Measurements from ENCODE around the gene CETP. TPM values are rescaled to one million over a fixed set of nuclear protein-coding genes. Genes with fewer than 3 reads are reported as not detected.
A peak's percentile ranks its signal among the peaks of the same experiment; 100 is the strongest.

Gene CETP
- total RNA-seq, 1 donor from 2014 or later, result 0.16 TPM

GRCh38 chr16:56994311-56994710 is 32.6 kb downstream of the CETP start:
- no peak for TF ChIP-seq CTCF (IDR thresholded peaks at IDR 0.05; ENCODE audit: borderline replicate concordance)
- H3K27me3 ChIP-seq (ENCODE audit: low read depth), result no peaks in the 10 kb centered on the region
- H3K9me3 ChIP-seq (replicated peaks), result no peaks in the 10 kb centered on the region
- intact Hi-C loops (cut with micrococcal nuclease), result no loop called here
- H3K4me3 ChIP-seq, result no peak overlapping the region
- H3K27ac ChIP-seq (replicated peaks), result peak overlapping the region; percentile 20
- H3K36me3 ChIP-seq, result no peaks in the 10 kb centered on the region
- H3K4me1 ChIP-seq, result peaks cover 63% of the 10 kb centered on the region
- no peak for DNase-seq

DNA sequence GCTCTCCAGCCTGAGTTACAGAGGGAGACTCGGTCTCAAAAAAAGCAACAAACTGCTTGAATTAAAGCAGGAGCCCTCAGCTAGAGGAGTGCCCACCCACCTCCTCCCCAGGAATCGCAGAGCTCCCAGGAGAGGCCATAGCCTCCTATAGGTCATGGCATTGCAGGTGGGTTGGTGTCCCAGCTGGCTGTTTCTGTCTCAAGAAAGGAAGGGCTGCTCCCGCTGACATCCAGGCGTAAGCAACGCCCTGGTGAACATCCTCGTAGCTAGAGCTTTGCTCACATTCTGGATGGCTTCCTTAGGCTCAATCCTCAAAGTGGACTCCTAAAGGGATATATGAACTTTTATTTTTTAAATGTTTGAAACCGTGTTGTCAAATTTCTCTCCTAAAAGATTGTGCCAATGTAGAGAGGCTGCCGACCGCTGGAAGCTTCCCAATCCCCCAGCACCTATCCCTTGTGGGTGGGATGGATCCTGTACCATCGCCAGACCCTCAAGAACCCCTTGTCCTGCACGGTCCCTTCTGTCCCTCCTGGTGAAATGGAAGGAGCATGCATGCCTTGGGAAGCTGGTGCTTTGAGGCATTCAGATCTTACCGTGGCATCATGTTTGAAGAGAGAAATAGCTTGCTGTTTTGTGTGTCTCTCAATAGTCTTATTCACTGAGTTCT is 33.5 kb downstream of the CETP start:
- Histone ChIP-seq H3K4me3 (no peak overlapping the region), H3K36me3 (no peaks in the 10 kb centered on the region), H3K9me3 (replicated peaks) (no peaks in the 10 kb centered on the region), H3K27ac (replicated peaks) (peak overlapping the region; percentile 20), H3K4me1 (peaks cover 63% of the 10 kb centered on the region), H3K27me3 (ENCODE audit: low read depth) (no peaks in the 10 kb centered on the region)
- no peak for TF ChIP-seq CTCF (IDR thresholded peaks at IDR 0.05; ENCODE audit: borderline replicate concordance)
- no peak for DNase-seq
- intact Hi-C loops (cut with micrococcal nuclease), result no loop called here

DNA sequence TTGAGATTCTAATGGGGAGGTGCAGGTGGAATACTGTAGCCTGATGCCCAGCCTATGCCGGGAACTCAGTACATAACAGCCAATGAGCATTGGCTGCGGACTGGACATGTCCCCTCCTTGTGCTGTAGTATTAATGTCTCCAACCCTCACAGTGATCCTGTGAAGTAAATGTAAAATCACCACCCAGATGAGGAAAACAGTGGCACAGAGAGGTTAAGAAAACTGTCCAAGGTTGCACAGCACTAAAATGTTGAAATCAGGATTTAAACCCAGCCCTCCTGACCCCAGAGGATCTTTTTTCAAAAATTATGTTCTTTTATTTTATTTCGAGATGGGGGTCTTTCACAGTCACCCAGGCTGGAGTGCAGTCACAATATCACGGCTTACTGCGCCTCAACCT is 35.5 kb downstream of the CETP start:
- DNase-seq, result no peak
- no peaks in the 10 kb centered on the region for H3K9me3 ChIP-seq (replicated peaks)
- peaks cover 58% of the 10 kb centered on the region for H3K4me1 ChIP-seq
- H3K27ac ChIP-seq (replicated peaks), result no peak overlapping the region
- TF ChIP-seq CTCF (IDR thresholded peaks at IDR 0.05; ENCODE audit: borderline replicate concordance), result no peak
- H3K4me3 ChIP-seq, result no peak overlapping the region
- H3K36me3 ChIP-seq, result no peaks in the 10 kb centered on the region
- H3K27me3 ChIP-seq (ENCODE audit: low read depth), result no peaks in the 10 kb centered on the region
- intact Hi-C loops (cut with micrococcal nuclease), result no loop called here

GRCh38 chr16:56997931-56998330 is 36.2 kb downstream of the CETP start:
- Histone ChIP-seq H3K27ac (replicated peaks) (peak overlapping the region; percentile 87), H3K27me3 (ENCODE audit: low read depth) (no peaks in the 10 kb centered on the region), H3K4me3 (no peak overlapping the region), H3K36me3 (no peaks in the 10 kb centered on the region), H3K4me1 (peaks cover 55% of the 10 kb centered on the region), H3K9me3 (replicated peaks) (no peaks in the 10 kb centered on the region)
- TF ChIP-seq CTCF (IDR thresholded peaks at IDR 0.05; ENCODE audit: borderline replicate concordance), result no peak
- no peak for DNase-seq
- intact Hi-C loops (cut with micrococcal nuclease), result no loop called here

GRCh38 chr16:56998352-56998751 is 36.6 kb downstream of the CETP start:
- intact Hi-C loops (cut with micrococcal nuclease), result no loop called here
- H3K4me1 ChIP-seq, result peaks cover 53% of the 10 kb centered on the region
- peak overlapping the region; percentile 87 for H3K27ac ChIP-seq (replicated peaks)

More at GRCh38 chr16:56998352-56998751, 36.6 kb downstream of the CETP start:
- Histone ChIP-seq H3K9me3 (replicated peaks) (no peaks in the 10 kb centered on the region), H3K36me3 (no peaks in the 10 kb centered on the region), H3K27me3 (ENCODE audit: low read depth) (no peaks in the 10 kb centered on the region), H3K4me3 (no peak overlapping the region)
- no peak for TF ChIP-seq CTCF (IDR thresholded peaks at IDR 0.05; ENCODE audit: borderline replicate concordance)
- DNase-seq, result no peak
